IMR-90 (cell line): ENCODE measurements around the gene RPUSD1. TPM values are rescaled to one million over a fixed set of nuclear protein-coding genes. Genes with fewer than 3 reads are reported as not detected.

Experiments
- ATAC-seq: fragments of 200-7000 bp; cut with Tn5 transposase; 2 replicates; pipeline ENCODE4 v1.9.1; 2020; ENCODE audit warnings: low read depth, mild to moderate bottlenecking, moderate library complexity
- BruUV-seq: library from RNA; stranded (reverse); fragments of 400-500 nt; replicated peaks from 2 replicates; lab custom pipeline; 2021; lab: Mats Ljungman, UMichigan
- CTCF ChIA-PET: fragments of 300-600 bp; formaldehyde crosslinking; extraction: SDS; loops from one replicate; lab custom pipeline; 2021; ENCODE audit warnings: antibody characterized with exemption; lab: Yijun Ruan, JAX
- POLR2A ChIA-PET: fragments of 300-600 bp; sonication (Branson Sonifier 250); formaldehyde crosslinking; loops from one replicate; lab custom pipeline; 2022; ENCODE audit warnings: antibody characterized with exemption; ENCODE audit not compliant: unreplicated experiment; lab: Charles Lee
- DNase-seq: peaks from one replicate; pipeline ENCODE4 v3.0.0; 2013
- H2AFZ ChIP-seq: replicated peaks from 2 replicates; pipeline ENCODE3; 2013; ENCODE audit warnings: low read length, mild to moderate bottlenecking; ENCODE audit not compliant: poor library complexity
- H2AK5ac ChIP-seq: 2 replicates; pipeline ENCODE4 v1.6.1; 2013; ENCODE audit warnings: low read depth, low read length, inconsistent platforms
- H2AK9ac ChIP-seq: replicated peaks from 2 replicates; pipeline ENCODE3; 2013; ENCODE audit warnings: mild to moderate bottlenecking, low read depth, low read length, moderate library complexity; ENCODE audit not compliant: poor library complexity
- H2BK120ac ChIP-seq: 2 replicates; pipeline ENCODE4 v1.6.1; 2013; ENCODE audit warnings: low read depth, low read length, inconsistent platforms
- H2BK15ac ChIP-seq: 3 replicates; pipeline ENCODE4 v1.6.1; 2013; ENCODE audit warnings: low read depth, low read length, inconsistent platforms
- H2BK20ac ChIP-seq: 2 replicates; pipeline ENCODE4 v1.6.1; 2013; ENCODE audit warnings: low read depth, mild to moderate bottlenecking, inconsistent platforms, low read length, moderate library complexity
- H2BK5ac ChIP-seq: 2 replicates; pipeline ENCODE4 v1.6.1; 2013; ENCODE audit warnings: mild to moderate bottlenecking, low read depth, low read length, inconsistent platforms; ENCODE audit not compliant: poor library complexity, severe bottlenecking
- H3K14ac ChIP-seq: replicated peaks from 2 replicates; pipeline ENCODE4 v1.6.1; 2013; ENCODE audit warnings: low read depth, low read length, inconsistent platforms
- H3K18ac ChIP-seq: 2 replicates; pipeline ENCODE4 v1.6.1; 2013; ENCODE audit warnings: low read depth, low read length, control low read depth
- H3K23ac ChIP-seq: 2 replicates; pipeline ENCODE4 v1.6.1; 2013; ENCODE audit warnings: low read depth, low read length, inconsistent platforms
- H3K27ac ChIP-seq: 2 replicates; pipeline ENCODE4 v1.5.1; 2013; ENCODE audit warnings: mild to moderate bottlenecking, control low read depth, low read length; ENCODE audit not compliant: insufficient read depth
- H3K27me3 ChIP-seq: 2 replicates; pipeline ENCODE4 v1.6.1; 2013; ENCODE audit warnings: low read length; ENCODE audit not compliant: control insufficient read depth, insufficient read depth
- H3K36me3 ChIP-seq: 2 replicates; pipeline ENCODE4 v1.6.1; 2013; ENCODE audit warnings: low read length, mixed read lengths; ENCODE audit not compliant: control insufficient read depth, insufficient read depth
- H3K4ac ChIP-seq: 2 replicates; pipeline ENCODE4 v1.6.1; 2013; ENCODE audit warnings: low read depth, low read length, inconsistent platforms
- H3K4me1 ChIP-seq: 2 replicates; pipeline ENCODE4 v1.6.1; 2013; ENCODE audit warnings: low read length, mixed read lengths; ENCODE audit not compliant: control insufficient read depth, insufficient read depth
- H3K4me2 ChIP-seq: 2 replicates; pipeline ENCODE4 v1.6.1; 2013; ENCODE audit warnings: low read depth, mild to moderate bottlenecking, control low read depth, low read length, moderate library complexity
- H3K4me3 ChIP-seq: 2 replicates; pipeline ENCODE4 v1.5.1; 2013; ENCODE audit warnings: low read depth, mild to moderate bottlenecking, control low read depth, low read length, moderate library complexity; ENCODE audit not compliant: insufficient read depth
- H3K56ac ChIP-seq: 2 replicates; pipeline ENCODE4 v1.6.1; 2013; ENCODE audit warnings: low read length, inconsistent platforms; ENCODE audit not compliant: insufficient read depth; ENCODE audit errors: extremely low read depth
- H3K79me1 ChIP-seq, 2 experiments: 2 replicates each; pipeline ENCODE4 v1.6.1; 2013; ENCODE audit warnings: low read length in 2 of 2, inconsistent platforms in 1 of 2, low read depth in 1 of 2
- H3K9ac ChIP-seq: 2 replicates; pipeline ENCODE4 v1.6.1; 2013; ENCODE audit warnings: low read depth, low read length, control low read depth
- H3K9me1 ChIP-seq: 2 replicates; pipeline ENCODE4 v1.6.1; 2013; ENCODE audit warnings: low read length, inconsistent platforms; ENCODE audit not compliant: insufficient read depth
- H3K9me3 ChIP-seq: 2 replicates; pipeline ENCODE4 v1.6.1; 2013; ENCODE audit warnings: low read length; ENCODE audit not compliant: control insufficient read depth, insufficient read depth
- H4K20me1 ChIP-seq: 2 replicates; pipeline ENCODE4 v1.6.1; 2013; ENCODE audit warnings: low read length, inconsistent platforms; ENCODE audit not compliant: insufficient read depth
- H4K5ac ChIP-seq: 2 replicates; pipeline ENCODE4 v1.6.1; 2013; ENCODE audit warnings: mild to moderate bottlenecking, low read depth, low read length, control low read depth
- H4K8ac ChIP-seq, 2 experiments: 2 replicates each; pipeline ENCODE4 v1.6.1; 2013; ENCODE audit warnings: low read depth in 2 of 2, low read length in 2 of 2, control low read depth in 1 of 2, inconsistent platforms in 1 of 2
- H4K91ac ChIP-seq: 2 replicates; pipeline ENCODE4 v1.6.1; 2013; ENCODE audit warnings: low read depth, low read length, inconsistent platforms; ENCODE audit not compliant: insufficient read depth
- CHD1 ChIP-seq: IDR thresholded peaks from 2 replicates; pipeline ENCODE4 v1.6.1; 2012; ENCODE audit warnings: low read depth, low read length, improper control_type of control experiment
- MAFK ChIP-seq: IDR thresholded peaks from 2 replicates; pipeline ENCODE4 v1.6.1; 2012; ENCODE audit warnings: low read depth, low read length, improper control_type of control experiment
- MXI1 ChIP-seq: IDR thresholded peaks from 2 replicates; pipeline ENCODE4 v1.6.1; 2012; ENCODE audit warnings: low read depth, mild to moderate bottlenecking, low read length, moderate library complexity, borderline replicate concordance
- NFE2L2 ChIP-seq: fragments of 150-350 bp; IDR thresholded peaks from 2 replicates; pipeline ENCODE4 v1.6.1; 2016; ENCODE audit warnings: low read depth, mild to moderate bottlenecking, low read length
- POLR2A ChIP-seq: IDR thresholded peaks from 2 replicates; pipeline ENCODE4 v1.6.1; 2012; ENCODE audit warnings: mild to moderate bottlenecking, low read depth, low read length
- RAD21 ChIP-seq: IDR thresholded peaks from 2 replicates; pipeline ENCODE4 v1.6.1; 2012; ENCODE audit warnings: low read length, improper control_type of control experiment
- RCOR1 ChIP-seq: IDR thresholded peaks from 2 replicates; pipeline ENCODE4 v1.6.1; 2012; ENCODE audit warnings: mild to moderate bottlenecking, low read length, improper control_type of control experiment; ENCODE audit not compliant: insufficient replicate concordance
- RFX5 ChIP-seq: IDR thresholded peaks from 2 replicates; pipeline ENCODE4 v1.8.0; 2012; ENCODE audit warnings: low read depth, mild to moderate bottlenecking, low read length, moderate library complexity
- USF2 ChIP-seq: fragments of 150-350 bp; IDR thresholded peaks from 2 replicates; pipeline ENCODE4 v1.6.1; 2017; ENCODE audit warnings: mild to moderate bottlenecking, antibody characterized with exemption, low read length, low read depth
- WGBS, 2 experiments: methylation state at CpG; one replicate each; pipeline versions ENCODE4 v1.1.5 to v1.1.7; 2013; ENCODE audit warnings: missing lambda C conversion rate in 2 of 2; ENCODE audit not compliant: insufficient read length in 1 of 2; ENCODE audit errors: extremely low coverage in 2 of 2; 5-methylcytosine and 5-hydroxymethylcytosine counted together
- dilution Hi-C: fragments of 300-500 bp; cut with HindIII; formaldehyde crosslinking; loops from one replicate; pipeline ENCODE4 v1.14.3; 2018; ENCODE audit warnings: low sequenced_read_pairs; ENCODE audit not compliant: unreplicated experiment
- in situ Hi-C: fragments of 300-500 bp; cut with MboI; formaldehyde crosslinking; loops from 3 replicates; pipeline ENCODE4 v1.14.3; 2019; ENCODE audit warnings: low sequenced_read_pairs, inconsistent platforms, mixed read lengths
- intact Hi-C: fragments of 100-400 bp; cut with micrococcal nuclease; formaldehyde crosslinking; loops from 2 replicates; pipeline ENCODE4 v1.10.0; 2022
- polyA plus RNA-seq, 3 experiments: library from polyadenylated mRNA; depleted of rRNA; stranded (reverse); fragments of >200 nt; gene quantifications; 2 replicates each; pipeline ENCODE4 v1.2.3, GENCODE V29; 2012; ENCODE audit warnings: low replicate concordance in 1 of 3
- total RNA-seq: library from RNA; depleted of rRNA; stranded (reverse); fragments of >200 nt; gene quantifications from 2 replicates; pipeline ENCODE4 v1.2.3, GENCODE V29; 2012
- TF ChIP-seq, protein P1 (sequence below): fragments of 150-350 bp; IDR thresholded peaks from 2 replicates; pipeline ENCODE4 v1.6.1; 2016; ENCODE audit warnings: low read depth, mild to moderate bottlenecking, low read length, moderate library complexity, borderline replicate concordance

Gene RPUSD1
- total and polyA plus RNA-seq, 2 of the 4 experiments (the other 2 are of a cell fraction): 13.1 to 32.3 TPM

DNA sequence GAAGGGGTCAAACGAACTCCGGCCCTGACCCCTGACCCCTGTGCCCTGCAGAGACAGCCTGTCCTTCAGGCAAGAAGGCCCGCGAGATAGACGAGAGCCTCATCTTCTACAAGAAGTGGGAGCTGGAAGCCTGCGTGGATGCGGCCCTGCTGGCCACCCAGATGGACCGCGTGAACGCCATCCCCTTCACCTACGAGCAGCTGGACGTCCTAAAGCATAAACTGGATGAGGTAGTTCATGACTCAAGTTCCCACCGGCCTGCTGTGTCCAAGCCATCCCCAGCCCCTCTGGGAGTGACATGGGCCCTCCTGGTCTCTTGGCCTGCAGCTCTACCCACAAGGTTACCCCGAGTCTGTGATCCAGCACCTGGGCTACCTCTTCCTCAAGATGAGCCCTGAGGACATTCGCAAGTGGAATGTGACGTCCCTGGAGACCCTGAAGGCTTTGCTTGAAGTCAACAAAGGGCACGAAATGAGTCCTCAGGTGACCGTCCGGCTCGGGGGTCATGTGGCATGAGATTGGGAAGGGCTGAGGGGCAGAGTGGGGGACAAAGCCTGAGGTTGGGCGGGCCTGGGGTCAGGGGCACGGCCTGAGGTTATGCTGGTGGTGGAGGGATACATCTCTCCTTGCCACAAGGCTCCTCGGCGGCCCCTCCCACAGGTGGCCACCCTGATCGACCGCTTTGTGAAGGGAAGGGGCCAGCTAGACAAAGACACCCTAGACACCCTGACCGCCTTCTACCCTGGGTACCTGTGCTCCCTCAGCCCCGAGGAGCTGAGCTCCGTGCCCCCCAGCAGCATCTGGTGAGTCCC is 22.0 kb downstream of the RPUSD1 start:
- Histone ChIP-seq H3K9me3 (no peaks in the 10 kb centered on the region), H3K9ac (no peak overlapping the region), H2AFZ (no peak overlapping the region), H3K18ac (no peak overlapping the region), H4K20me1 (no peaks in the 10 kb centered on the region), H3K4me2 (no peak overlapping the region), H2BK120ac (no peak overlapping the region), H2BK5ac (no peak overlapping the region), H4K8ac (no peak overlapping the region), H3K4me3 (no peak overlapping the region), H3K14ac (no peak overlapping the region), H4K91ac (no peak overlapping the region), H3K4me1 (no peaks in the 10 kb centered on the region), H2AK5ac (no peak overlapping the region), H3K79me1 (no peaks in the 10 kb centered on the region), H3K36me3 (no peaks in the 10 kb centered on the region), H3K4ac (no peak overlapping the region), H3K27me3 (no peaks in the 10 kb centered on the region; the same call in 1 of the 2 replicates), H3K56ac (no peak overlapping the region), H2AK9ac (no peak overlapping the region), H2BK20ac (no peak overlapping the region), H3K23ac (no peak overlapping the region), H4K5ac (no peak overlapping the region), H2BK15ac (no peak overlapping the region), H3K9me1 (no peaks in the 10 kb centered on the region), H3K27ac (no peak overlapping the region)
- dilution Hi-C loops: no loop called here
- ATAC-seq: no peak
- in situ Hi-C loops: no loop called here
- intact Hi-C loops: no loop called here
- ChIA-PET POLR2A (no interaction called here), CTCF (no interaction called here)
- 82% methylated on average over 10 of the region's 29 CpGs; no CpG with 5 or more reads in 1 of the 2 experiments for WGBS, 2 experiments
- no peak for DNase-seq
- no peak for TF ChIP-seq RAD21
- no peak for TF ChIP-seq CHD1
- no peak for TF ChIP-seq RFX5
- TF ChIP-seq, protein P1, sequence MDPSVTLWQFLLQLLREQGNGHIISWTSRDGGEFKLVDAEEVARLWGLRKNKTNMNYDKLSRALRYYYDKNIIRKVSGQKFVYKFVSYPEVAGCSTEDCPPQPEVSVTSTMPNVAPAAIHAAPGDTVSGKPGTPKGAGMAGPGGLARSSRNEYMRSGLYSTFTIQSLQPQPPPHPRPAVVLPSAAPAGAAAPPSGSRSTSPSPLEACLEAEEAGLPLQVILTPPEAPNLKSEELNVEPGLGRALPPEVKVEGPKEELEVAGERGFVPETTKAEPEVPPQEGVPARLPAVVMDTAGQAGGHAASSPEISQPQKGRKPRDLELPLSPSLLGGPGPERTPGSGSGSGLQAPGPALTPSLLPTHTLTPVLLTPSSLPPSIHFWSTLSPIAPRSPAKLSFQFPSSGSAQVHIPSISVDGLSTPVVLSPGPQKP: no peak
- no peak for TF ChIP-seq MAFK
- TF ChIP-seq POLR2A: no peak
- no peak for TF ChIP-seq USF2
- TF ChIP-seq NFE2L2: no peak
- no peak for TF ChIP-seq MXI1
- no peak for TF ChIP-seq RCOR1
- BruUV-seq: no TSS peak
